ENCODE data around the gene ARID1B. TPM values are rescaled to one million over a fixed set of nuclear protein-coding genes. Genes with fewer than 3 reads are reported as not detected.

The ARID1B gene
- total and polyA plus RNA-seq, 4 donors, result 7.0 to 49.0 (median 24.2) TPM

DNA sequence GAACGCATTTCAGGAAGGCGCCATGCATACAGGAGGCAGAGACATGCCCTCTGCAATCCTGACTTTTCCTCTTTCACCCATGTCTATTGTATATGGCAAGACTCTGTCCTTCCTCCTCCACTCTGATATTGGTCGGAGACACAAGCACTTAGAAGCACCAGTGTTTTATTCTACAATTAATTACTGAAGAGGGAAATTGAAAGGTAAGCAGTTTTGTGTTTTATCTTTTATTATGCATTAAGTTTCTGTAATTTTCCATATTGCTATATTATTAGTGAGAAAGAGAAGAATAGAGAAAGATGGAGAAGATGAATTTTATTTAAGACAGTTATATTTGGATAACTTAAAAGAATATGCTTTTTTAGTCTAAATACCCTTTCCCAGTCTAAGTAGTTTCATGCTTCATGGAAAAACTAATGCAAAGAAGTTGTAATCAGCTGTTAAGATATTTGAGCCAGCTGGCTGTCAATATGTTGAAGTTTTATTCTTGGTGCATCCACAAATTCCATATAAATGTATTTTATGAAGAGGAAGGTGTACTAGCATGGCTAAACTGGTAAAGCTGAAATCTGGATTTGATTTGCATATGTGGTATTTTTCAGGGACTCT, 13.6 kb downstream of the ARID1B start:
- no peak for TF ChIP-seq RXRA (IDR thresholded peaks at IDR 0.05)
- TF ChIP-seq FOXA1 (IDR thresholded peaks at IDR 0.05), result no peak
- TF ChIP-seq SP1 (IDR thresholded peaks at IDR 0.05), result no peak
- TF ChIP-seq FOXA2 (IDR thresholded peaks at IDR 0.05), result no peak
- TF ChIP-seq, protein P1, sequence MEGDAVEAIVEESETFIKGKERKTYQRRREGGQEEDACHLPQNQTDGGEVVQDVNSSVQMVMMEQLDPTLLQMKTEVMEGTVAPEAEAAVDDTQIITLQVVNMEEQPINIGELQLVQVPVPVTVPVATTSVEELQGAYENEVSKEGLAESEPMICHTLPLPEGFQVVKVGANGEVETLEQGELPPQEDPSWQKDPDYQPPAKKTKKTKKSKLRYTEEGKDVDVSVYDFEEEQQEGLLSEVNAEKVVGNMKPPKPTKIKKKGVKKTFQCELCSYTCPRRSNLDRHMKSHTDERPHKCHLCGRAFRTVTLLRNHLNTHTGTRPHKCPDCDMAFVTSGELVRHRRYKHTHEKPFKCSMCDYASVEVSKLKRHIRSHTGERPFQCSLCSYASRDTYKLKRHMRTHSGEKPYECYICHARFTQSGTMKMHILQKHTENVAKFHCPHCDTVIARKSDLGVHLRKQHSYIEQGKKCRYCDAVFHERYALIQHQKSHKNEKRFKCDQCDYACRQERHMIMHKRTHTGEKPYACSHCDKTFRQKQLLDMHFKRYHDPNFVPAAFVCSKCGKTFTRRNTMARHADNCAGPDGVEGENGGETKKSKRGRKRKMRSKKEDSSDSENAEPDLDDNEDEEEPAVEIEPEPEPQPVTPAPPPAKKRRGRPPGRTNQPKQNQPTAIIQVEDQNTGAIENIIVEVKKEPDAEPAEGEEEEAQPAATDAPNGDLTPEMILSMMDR (IDR thresholded peaks at IDR 0.05; ENCODE audit: low read depth, low read length, missing input control), result no peak
- TF ChIP-seq, protein P2, sequence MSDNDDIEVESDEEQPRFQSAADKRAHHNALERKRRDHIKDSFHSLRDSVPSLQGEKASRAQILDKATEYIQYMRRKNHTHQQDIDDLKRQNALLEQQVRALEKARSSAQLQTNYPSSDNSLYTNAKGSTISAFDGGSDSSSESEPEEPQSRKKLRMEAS (IDR thresholded peaks at IDR 0.05), result no peak
- TF ChIP-seq, protein P3, sequence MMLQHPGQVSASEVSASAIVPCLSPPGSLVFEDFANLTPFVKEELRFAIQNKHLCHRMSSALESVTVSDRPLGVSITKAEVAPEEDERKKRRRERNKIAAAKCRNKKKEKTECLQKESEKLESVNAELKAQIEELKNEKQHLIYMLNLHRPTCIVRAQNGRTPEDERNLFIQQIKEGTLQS (IDR thresholded peaks at IDR 0.05), result no peak
- no peak for TF ChIP-seq NR2F2 (IDR thresholded peaks at IDR 0.05)
- TF ChIP-seq, protein P4, sequence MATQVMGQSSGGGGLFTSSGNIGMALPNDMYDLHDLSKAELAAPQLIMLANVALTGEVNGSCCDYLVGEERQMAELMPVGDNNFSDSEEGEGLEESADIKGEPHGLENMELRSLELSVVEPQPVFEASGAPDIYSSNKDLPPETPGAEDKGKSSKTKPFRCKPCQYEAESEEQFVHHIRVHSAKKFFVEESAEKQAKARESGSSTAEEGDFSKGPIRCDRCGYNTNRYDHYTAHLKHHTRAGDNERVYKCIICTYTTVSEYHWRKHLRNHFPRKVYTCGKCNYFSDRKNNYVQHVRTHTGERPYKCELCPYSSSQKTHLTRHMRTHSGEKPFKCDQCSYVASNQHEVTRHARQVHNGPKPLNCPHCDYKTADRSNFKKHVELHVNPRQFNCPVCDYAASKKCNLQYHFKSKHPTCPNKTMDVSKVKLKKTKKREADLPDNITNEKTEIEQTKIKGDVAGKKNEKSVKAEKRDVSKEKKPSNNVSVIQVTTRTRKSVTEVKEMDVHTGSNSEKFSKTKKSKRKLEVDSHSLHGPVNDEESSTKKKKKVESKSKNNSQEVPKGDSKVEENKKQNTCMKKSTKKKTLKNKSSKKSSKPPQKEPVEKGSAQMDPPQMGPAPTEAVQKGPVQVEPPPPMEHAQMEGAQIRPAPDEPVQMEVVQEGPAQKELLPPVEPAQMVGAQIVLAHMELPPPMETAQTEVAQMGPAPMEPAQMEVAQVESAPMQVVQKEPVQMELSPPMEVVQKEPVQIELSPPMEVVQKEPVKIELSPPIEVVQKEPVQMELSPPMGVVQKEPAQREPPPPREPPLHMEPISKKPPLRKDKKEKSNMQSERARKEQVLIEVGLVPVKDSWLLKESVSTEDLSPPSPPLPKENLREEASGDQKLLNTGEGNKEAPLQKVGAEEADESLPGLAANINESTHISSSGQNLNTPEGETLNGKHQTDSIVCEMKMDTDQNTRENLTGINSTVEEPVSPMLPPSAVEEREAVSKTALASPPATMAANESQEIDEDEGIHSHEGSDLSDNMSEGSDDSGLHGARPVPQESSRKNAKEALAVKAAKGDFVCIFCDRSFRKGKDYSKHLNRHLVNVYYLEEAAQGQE (IDR thresholded peaks at IDR 0.05), result no peak
- TF ChIP-seq, protein P5, sequence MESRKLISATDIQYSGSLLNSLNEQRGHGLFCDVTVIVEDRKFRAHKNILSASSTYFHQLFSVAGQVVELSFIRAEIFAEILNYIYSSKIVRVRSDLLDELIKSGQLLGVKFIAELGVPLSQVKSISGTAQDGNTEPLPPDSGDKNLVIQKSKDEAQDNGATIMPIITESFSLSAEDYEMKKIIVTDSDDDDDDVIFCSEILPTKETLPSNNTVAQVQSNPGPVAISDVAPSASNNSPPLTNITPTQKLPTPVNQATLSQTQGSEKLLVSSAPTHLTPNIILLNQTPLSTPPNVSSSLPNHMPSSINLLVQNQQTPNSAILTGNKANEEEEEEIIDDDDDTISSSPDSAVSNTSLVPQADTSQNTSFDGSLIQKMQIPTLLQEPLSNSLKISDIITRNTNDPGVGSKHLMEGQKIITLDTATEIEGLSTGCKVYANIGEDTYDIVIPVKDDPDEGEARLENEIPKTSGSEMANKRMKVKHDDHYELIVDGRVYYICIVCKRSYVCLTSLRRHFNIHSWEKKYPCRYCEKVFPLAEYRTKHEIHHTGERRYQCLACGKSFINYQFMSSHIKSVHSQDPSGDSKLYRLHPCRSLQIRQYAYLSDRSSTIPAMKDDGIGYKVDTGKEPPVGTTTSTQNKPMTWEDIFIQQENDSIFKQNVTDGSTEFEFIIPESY (IDR thresholded peaks at IDR 0.05), result no peak
- no peak for TF ChIP-seq JUND (IDR thresholded peaks at IDR 0.05)
- no peak for TF ChIP-seq HNF4A (conservative IDR thresholded peaks at IDR 0.05)
- no peak for TF ChIP-seq TAF1 (conservative IDR thresholded peaks at IDR 0.05)
- no peak for TF ChIP-seq EGR1 (IDR thresholded peaks at IDR 0.05; ENCODE audit: low read depth in 2 of 2)
- TF ChIP-seq RAD21 (IDR thresholded peaks at IDR 0.05), result no peak
- no peak for TF ChIP-seq YY1 (IDR thresholded peaks at IDR 0.05)
- TF ChIP-seq HNF4G (IDR thresholded peaks at IDR 0.05), result no peak
- TF ChIP-seq GABPA (IDR thresholded peaks at IDR 0.05 in 1 of 2, conservative IDR thresholded peaks at IDR 0.05 in 1 of 2), result no peak
- H3K4me1 ChIP-seq (ENCODE audit: control insufficient read depth in 4 of 4, insufficient read depth in 4 of 4, low read length in 3 of 4), result peaks cover 5 to 35% (median 26%) of the 10 kb centered on the region in 4 donors
- no peaks in the 10 kb centered on the region for H3K9me3 ChIP-seq (ENCODE audit: control insufficient read depth in 4 of 4, low read length in 3 of 4)
- WGBS, result 90% methylated on average over 3 of the region's 3 CpGs
- H3K36me3 ChIP-seq (ENCODE audit: control insufficient read depth in 4 of 4, insufficient read depth in 3 of 4, low read depth in 1 of 4, low read length in 3 of 4), result no peaks in the 10 kb centered on the region
- DNase-seq (ENCODE audit: low spot score), result no peak
- no peak overlapping the region for H3K4me3 ChIP-seq (ENCODE audit: low read depth in 1 of 3, low read length in 3 of 3)
- no peak overlapping the region for H3K27ac ChIP-seq (ENCODE audit: low read depth in 1 of 2, low read length in 2 of 2)
- H3K9ac ChIP-seq (ENCODE audit: low read depth in 1 of 2, low read length in 2 of 2), result no peak overlapping the region
- no peaks in the 10 kb centered on the region for H3K27me3 ChIP-seq (ENCODE audit: control insufficient read depth in 4 of 4, insufficient read depth in 4 of 4, low read length in 3 of 4)

All from liver (tissue), 9 donors.